22Rv1 (cell line): ENCODE results near the gene MTFR2.

ENCODE experiments used
- CTCF ChIP-seq: fragments of 450-650 bp; IDR thresholded peaks from 2 replicates; pipeline ENCODE4 v1.5.1; 2017; ENCODE audit warnings: mild to moderate bottlenecking
- ZFX ChIP-seq: fragments of 450-650 bp; IDR thresholded peaks from 2 replicates; pipeline ENCODE4 v1.6.1; 2017; ENCODE audit warnings: antibody characterized with exemption, borderline replicate concordance

DNA sequence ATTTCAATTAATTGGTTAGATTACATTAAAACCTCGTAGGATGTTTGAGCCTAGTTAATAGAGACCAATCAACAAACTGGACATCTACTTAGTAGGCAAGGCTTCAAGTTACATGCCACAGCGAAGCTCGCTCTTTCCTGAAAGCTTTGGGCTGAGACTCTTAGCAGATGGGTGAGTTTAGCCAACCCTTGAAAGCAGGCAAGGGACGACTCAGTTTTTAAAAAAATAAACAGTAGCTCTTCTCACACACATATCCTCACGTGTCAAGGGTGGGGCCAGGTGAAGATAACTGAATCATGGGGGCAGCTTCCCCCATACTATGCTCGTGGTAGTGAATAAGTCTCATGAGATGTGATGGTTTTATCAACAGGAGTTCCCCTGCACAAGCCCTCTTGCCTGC is 775 bp downstream of the MTFR2 start:
- TF ChIP-seq CTCF (no peak), ZFX (no peak)
